ENCODE data around the gene SEC22A.

The SEC22A gene

DNA sequence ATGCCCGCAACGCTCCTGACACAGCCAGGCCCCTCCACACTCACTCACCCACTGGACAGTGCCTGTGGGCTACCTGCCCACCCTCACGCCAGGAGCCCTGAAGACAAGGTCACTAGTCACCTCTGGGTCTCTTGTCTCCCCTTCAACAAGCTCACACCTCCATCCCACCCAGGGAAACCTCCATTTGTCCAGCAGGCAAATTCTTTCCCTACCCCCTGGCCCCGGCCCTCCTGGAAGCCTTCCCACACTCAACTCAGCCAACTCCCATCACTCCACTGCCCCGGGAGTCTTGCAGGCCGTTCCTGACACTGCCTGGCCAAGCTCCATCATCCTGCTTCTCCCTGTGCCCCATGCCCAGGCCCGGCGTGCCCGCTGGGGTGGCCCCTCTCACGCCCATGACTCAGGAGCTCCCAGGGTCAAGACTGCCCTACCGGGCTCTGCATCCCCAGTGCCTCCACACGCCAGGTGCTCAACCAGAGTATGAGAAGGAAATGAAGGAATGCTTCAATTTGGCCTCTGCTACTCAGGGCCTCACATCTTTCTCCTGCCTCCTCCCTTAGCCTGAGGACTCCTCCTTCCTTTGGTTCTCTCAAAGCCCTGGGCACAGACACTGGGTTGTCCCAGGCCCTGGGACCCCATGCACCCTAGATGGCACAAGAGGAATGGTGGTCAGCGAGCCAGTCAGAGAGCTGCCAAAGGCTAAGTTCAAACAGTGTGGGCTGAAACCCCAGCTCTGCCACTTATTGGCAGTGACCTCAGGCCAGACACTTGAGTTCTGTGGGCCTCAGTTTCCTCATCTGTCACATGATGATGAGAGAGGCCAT is 88.6 kb downstream of the SEC22A start:
- no peak for DNase-seq

GRCh38 chr3:123290962-123291361 is 89.2 kb downstream of the SEC22A start:
- DNase-seq = no peak

DNA sequence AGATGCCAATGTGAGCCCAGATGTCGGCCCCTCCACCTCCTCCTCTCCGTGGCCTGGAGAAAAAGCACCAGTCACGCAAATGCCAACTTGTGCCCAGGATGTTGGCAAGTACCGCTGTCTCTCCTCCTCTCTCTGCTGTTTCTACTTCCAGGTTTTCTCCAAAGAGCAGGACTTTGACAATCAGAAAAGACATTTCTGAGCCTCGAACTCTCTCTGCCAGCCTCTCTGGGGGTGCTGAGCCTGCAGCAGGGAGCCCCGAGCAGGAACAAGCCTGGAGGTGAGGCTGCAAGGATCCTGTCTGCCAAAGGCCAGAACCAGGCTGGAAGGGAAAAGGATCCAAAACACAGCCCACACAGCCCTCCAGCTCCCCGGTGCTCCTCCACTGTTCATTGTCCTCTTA is 89.7 kb downstream of the SEC22A start:
- DNase-seq = no peak

DNA sequence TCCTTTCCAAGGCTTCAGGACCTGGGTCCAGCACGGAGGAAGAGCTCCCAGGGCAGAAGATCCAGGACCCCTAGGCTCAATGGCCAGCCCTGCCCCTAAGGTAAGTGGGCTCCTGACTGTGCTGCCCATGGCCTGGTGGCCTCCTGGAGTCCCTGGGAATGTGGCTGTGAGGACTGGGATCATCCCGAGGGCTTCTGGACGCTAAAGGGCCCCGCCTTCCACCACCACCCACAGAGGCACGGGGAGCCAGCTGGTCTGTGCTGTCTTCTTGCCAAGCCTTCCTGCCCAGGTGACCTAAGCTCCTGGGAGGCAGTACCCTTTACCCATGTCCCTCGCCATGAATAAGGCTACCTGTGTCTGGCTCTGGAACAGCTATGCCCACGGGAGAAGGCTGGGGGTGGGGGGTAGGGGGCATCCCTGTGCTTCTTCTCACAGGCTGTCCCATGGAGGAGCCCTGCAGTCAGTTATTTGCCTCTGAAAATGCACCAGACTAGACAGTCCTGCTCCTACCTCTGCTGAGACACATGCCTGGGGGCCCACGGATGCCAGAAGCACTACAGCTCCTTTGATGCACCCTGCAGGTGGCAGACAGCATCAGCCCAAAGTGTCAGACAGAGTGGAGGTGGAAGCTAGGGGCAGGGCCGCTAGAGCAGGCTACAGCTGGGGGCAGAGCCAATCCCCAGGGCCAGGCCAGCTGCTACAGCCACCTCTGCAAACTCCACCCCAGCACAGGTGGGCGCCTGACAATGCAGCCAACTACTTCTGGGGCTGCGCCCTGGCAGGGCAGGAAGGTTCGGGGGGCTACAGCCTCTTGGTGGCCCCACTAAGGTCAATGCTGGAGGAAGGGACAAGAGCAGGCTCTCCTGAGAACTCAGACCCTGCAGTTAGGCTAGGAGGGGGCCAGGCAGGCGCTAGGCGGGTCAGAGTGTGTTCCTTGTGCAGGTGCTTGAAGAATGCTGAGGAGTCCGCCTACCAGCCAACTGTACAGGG is 90.9 kb downstream of the SEC22A start:
- DNase-seq = no peak

DNA sequence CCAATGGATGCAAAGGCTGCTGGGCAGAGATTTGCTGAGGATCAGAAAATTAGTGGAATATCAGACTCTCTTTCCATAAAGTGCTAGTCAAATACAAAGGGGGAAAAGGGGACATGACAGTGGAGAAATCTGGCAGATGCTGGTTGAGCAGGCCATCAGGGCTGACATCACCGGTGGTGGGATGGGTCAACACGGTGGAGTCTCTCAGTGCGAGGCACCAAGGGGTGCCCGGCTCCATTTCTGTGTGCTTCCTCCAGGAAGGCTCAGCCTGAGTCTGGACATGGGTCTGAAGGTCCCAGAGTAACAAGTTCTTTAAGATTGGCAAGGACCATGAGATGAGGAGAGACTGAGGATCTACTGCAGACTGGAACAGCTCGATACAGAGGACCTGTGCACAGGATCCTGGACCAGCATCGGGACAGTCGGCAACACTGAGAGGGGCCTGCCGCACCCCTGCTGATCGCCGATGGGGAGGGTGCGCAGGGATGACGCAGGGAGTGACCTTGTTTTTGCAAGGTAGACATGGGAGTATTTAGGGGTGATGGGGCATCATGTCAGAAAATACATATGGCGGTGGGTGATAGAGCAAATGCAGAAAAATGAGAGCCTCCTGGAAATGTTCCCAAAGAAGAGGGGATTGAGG is 92.7 kb downstream of the SEC22A start:
- no peak for DNase-seq

DNA sequence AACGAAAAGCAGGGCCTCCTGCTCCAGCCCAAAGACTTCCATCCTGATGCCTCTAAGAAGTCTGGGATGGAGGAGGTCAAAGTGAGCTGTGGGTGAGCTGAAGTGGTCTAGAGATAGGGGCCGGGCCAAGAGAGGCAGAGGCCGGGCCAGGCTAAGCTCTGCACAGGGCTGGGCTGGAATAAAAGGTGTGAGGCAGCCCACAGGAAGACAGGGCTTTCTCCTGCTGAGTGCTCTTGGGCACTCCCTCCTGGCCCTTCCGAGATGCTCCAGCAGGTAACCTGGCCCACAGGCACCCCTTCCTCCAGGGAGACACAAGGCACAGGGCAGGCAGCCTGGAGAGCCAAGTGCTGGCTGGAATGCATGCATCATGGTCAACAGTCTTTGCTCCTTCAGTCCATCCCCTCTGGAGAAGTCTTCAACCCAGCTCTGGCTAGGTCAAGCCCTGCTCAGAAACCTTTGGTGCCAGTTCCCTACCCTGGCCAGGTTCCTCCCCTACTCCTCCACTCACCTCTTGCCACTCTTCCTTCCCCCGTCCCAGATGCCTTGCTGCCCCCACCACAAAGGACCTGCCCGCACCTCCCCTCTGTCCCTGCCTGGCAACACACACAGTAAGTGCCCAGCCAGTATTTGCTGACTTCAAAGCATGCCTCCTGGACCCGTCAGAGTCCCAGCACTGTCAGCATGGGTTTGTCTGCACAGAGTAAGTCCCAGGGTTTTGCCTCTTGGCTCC is 93.6 kb downstream of the SEC22A start:
- DNase-seq = no peak

DNA sequence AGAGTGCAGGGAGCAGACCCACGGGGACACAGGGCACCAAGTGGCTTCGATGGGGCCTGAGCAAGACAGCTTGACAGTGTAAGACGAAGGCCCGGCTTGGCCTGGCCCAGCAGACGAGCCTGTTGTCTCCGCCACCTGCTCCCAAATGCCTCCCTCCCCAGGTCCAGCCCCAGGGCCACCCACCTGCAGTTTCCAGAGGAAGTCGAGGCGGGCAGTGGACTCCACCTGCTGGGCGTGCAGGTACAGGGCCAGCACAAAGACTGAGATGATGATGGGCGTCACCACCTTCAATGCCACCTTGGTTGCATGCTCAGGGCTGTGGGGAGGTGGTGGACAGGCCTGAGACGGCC is 94.1 kb downstream of the SEC22A start:
- no peak for DNase-seq

- no peak for DNase-seq
These were observed 94.5 kb downstream of the SEC22A start for GRCh38 chr3:123296261-123296660.

GRCh38 chr3:123296836-123297626 is 95.3 kb downstream of the SEC22A start:
- DNase-seq = no peak

- DNase-seq = no peak
These were observed 95.8 kb downstream of the SEC22A start for GRCh38 chr3:123297627-123297899.

- no peak for DNase-seq
These were observed 97.2 kb downstream of the SEC22A start for GRCh38 chr3:123298903-123299302.

- DNase-seq = no peak
These were observed 97.8 kb downstream of the SEC22A start for GRCh38 chr3:123299581-123299980.

GRCh38 chr3:123300056-123300455 is 98.3 kb downstream of the SEC22A start:
- no peak for DNase-seq

DNA sequence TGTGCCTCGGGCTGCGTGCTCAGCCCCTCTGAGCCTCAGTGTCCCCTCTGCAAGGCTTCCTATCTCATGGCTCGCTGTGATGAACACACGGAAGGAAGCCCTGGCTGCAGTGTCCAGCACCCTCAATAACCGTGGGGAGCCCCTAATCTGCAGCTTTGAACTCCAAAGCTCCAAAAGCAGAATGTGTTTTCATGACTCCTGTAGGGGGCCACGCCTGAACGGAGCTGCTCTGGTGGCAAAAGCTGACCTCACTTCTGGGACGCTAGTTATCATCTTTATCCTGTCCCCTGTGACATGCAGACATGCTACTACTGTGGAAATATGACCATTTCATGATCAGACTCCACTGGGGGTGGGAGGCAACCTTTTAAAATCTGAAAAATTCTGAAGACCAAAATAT is 98.8 kb downstream of the SEC22A start:
- DNase-seq = no peak

DNA sequence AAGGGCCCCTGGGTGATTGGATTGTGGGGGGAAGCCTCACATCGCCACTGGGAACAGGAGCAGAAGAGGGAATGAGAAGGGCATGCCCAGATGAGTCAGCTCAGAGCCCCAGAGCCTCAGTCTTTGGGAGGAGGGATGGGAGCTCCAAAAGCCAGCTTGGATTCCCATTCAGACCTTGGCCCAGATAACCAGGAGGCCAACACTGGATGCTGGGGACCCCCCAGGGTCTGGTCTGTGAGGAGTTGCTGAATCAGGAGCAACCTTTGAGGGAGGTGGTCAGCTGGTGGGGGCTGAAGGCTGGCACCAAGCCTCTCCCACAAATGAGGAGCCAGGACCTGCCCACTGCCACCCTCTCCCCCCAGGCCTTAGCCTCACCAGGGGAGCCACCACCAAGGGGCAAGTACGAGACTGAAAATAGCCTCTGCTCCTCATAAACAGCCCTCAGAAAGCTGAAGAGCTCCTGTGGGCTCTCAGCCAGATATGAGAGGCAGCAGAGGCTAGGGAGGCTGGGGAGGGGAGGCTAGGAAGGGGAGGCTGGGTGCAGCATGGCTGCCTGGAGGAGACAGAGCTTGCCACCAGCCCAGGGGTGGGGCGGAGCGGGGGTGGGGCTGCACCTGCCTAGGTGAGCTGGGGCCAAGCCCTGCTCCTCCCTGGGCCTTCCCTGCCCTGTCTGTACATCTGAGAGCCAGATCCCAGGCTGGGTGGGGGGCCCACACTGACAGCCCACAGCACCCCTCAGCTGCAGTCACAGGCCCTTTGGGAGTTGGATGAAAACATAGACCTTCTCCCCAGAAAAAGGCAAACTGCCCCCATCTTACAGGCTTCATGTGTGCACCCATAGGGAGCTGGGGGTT is 99.8 kb downstream of the SEC22A start:
- no peak for DNase-seq

DNA sequence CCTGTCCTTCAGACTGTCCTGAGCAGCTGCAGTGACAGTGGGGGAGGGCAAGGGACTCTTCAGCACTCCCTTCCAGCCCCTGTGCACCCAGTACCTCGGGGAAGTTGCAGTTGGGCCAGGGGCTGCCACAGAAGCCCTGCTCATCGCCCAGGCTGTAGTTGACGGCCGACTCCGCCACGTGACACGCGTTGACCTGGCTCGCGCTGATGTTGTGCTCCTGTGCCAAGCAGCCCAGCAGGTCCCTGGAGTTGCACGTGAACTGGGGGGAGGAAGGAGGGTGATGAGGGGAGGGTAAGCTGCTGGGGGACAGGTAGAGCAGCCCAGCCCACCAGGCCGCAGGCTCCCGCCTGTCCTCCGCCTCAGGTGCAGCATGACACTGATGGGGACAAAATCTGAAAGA is 101.2 kb downstream of the SEC22A start:
- no peak for DNase-seq

GRCh38 chr3:123303976-123304560 is 102.3 kb downstream of the SEC22A start:
- no peak for DNase-seq

GRCh38 chr3:123305192-123305591 is 103.4 kb downstream of the SEC22A start:
- no peak for DNase-seq

- DNase-seq = no peak
These were observed 105.3 kb downstream of the SEC22A start for GRCh38 chr3:123307064-123307463.

DNA sequence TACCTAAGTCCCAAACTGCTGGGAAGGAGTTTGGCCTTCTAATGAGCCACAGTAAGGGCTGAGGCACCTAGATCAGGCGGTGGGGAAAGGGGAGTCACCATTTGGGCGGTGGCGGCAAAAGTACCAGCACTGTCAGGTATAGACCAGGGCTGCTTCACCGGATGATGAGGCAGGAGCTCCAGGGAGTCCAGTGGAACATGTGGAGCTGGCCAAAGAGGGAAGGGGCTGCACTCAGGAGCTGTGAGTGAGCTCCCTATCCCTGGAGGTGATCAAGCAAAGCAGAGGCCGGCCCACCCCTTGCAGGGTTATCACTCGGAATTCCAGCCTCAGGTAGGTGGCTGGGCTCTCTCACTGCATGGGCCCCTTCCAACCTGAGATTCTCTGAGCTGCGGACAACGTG is 108.4 kb downstream of the SEC22A start:
- no peak for DNase-seq

DNA sequence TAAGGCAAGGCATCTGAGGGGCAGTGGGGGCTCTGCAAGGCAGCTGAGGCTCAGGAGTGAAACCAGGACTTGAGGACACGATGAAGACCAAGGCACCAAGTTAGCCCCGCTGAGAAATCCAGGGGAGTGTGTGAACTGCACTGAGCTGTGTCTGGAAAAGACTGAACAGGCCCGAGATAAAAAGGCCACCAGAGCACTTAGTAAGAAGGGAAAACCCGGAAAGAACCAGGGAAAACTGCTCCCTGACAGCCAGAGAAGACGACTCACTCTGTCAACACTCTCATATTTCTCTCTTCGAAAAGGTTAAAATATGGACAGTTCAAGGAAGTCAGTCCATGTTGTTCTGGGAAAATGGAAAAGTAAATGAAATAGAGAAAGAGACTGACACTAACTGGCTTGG is 109.0 kb downstream of the SEC22A start:
- DNase-seq = no peak

Data from NCI-H1048 (cell line).